Progenitor cell of endocrine pancreas (in vitro differentiated cells): ENCODE measurements around the gene TRIM41. TPM values are rescaled to one million over a fixed set of nuclear protein-coding genes. Genes with fewer than 3 reads are reported as not detected.

Experiments
- DNase-seq: peaks from one replicate; pipeline ENCODE4 v3.0.0; 2021; ENCODE audit warnings: low spot score; ENCODE audit not compliant: unreplicated experiment
- H3K27ac Mint-ChIP-seq: 2 replicates; pipeline ENCODE4 v1.8.0; 2021; ENCODE audit warnings: mild to moderate bottlenecking, moderate library complexity, mixed read lengths
- H3K27me3 Mint-ChIP-seq: 2 replicates; pipeline ENCODE4 v1.8.0; 2021; ENCODE audit warnings: mixed read lengths
- H3K36me3 Mint-ChIP-seq: 2 replicates; pipeline ENCODE4 v1.8.0; 2022; ENCODE audit warnings: mixed read lengths; ENCODE audit not compliant: insufficient read depth
- H3K4me1 Mint-ChIP-seq: 2 replicates; pipeline ENCODE4 v1.8.0; 2021; ENCODE audit warnings: low read depth, mixed read lengths
- H3K4me3 Mint-ChIP-seq: 2 replicates; pipeline ENCODE4 v1.8.0; 2021; ENCODE audit warnings: low read depth, mild to moderate bottlenecking, moderate library complexity, mixed read lengths
- H3K9me3 Mint-ChIP-seq: 2 replicates; pipeline ENCODE4 v1.8.0; 2021; ENCODE audit warnings: low read depth, mixed read lengths
- CTCF ChIP-seq: fragments of 200-600 bp; sonication (generic); IDR thresholded peaks from one replicate; pipeline ENCODE4 v1.5.0; 2021; ENCODE audit warnings: antibody characterized with exemption, mild to moderate bottlenecking; ENCODE audit not compliant: unreplicated experiment
- total RNA-seq: library from RNA; stranded (reverse); gene quantifications from 2 replicates; pipeline ENCODE4 v1.2.1, GENCODE V29; 2021

The TRIM41 gene
- total RNA-seq, 1 donor from 2014 or later: 37.6 TPM

- TF ChIP-seq CTCF: peak; percentile 21
- peaks cover 7% of the 10 kb centered on the region for H3K4me1 Mint-ChIP-seq
- peaks cover 5% of the 10 kb centered on the region for H3K36me3 Mint-ChIP-seq
- H3K27me3 Mint-ChIP-seq: peaks cover 51% of the 10 kb centered on the region
- H3K9me3 Mint-ChIP-seq: no peaks in the 10 kb centered on the region
- peak overlapping the region; percentile 99 for H3K27ac Mint-ChIP-seq
- peak overlapping the region; percentile 57 for H3K4me3 Mint-ChIP-seq
- DNase-seq: peak; percentile 21
Measured at GRCh38 chr5:181217111-181217802, 5.8 kb upstream of the TRIM41 start.

GRCh38 chr5:181217803-181218062 lies 5.3 kb upstream of the TRIM41 start:
- H3K36me3 Mint-ChIP-seq: peaks cover 5% of the 10 kb centered on the region
- H3K4me1 Mint-ChIP-seq: peaks cover 7% of the 10 kb centered on the region
- peak overlapping the region; percentile 57 for H3K4me3 Mint-ChIP-seq
- H3K9me3 Mint-ChIP-seq: no peaks in the 10 kb centered on the region
- TF ChIP-seq CTCF: no peak
- DNase-seq: no peak
- peaks cover 50% of the 10 kb centered on the region for H3K27me3 Mint-ChIP-seq
- H3K27ac Mint-ChIP-seq: peak overlapping the region; percentile 99

GRCh38 chr5:181218795-181219124 lies 4.3 kb upstream of the TRIM41 start:
- Mint-ChIP-seq H3K27me3 (peaks cover 40% of the 10 kb centered on the region), H3K4me1 (peaks cover 9% of the 10 kb centered on the region), H3K4me3 (peak overlapping the region; percentile 57), H3K36me3 (peaks cover 5% of the 10 kb centered on the region), H3K27ac (peak overlapping the region; percentile 99), H3K9me3 (no peaks in the 10 kb centered on the region)
- TF ChIP-seq CTCF: no peak
- no peak for DNase-seq

GRCh38 chr5:181219262-181220177 lies 3.6 kb upstream of the TRIM41 start:
- no peak for TF ChIP-seq CTCF
- peak overlapping the region; percentile 76 for H3K27ac Mint-ChIP-seq
- H3K9me3 Mint-ChIP-seq: no peaks in the 10 kb centered on the region
- no peak for DNase-seq
- peaks cover 36% of the 10 kb centered on the region for H3K27me3 Mint-ChIP-seq
- peaks cover 7% of the 10 kb centered on the region for H3K36me3 Mint-ChIP-seq
- no peak overlapping the region for H3K4me3 Mint-ChIP-seq
- H3K4me1 Mint-ChIP-seq: peaks cover 16% of the 10 kb centered on the region

- TF ChIP-seq CTCF: no peak
- H3K36me3 Mint-ChIP-seq: peaks cover 7% of the 10 kb centered on the region
- H3K9me3 Mint-ChIP-seq: no peaks in the 10 kb centered on the region
- H3K4me1 Mint-ChIP-seq: peaks cover 19% of the 10 kb centered on the region
- no peak for DNase-seq
- peak overlapping the region; percentile 76 for H3K27ac Mint-ChIP-seq
- peaks cover 33% of the 10 kb centered on the region for H3K27me3 Mint-ChIP-seq
- no peak overlapping the region for H3K4me3 Mint-ChIP-seq
Measured at GRCh38 chr5:181220178-181220515, 2.9 kb upstream of the TRIM41 start.
